ENCODE data around the gene USB1. TPM values are rescaled to one million over a fixed set of nuclear protein-coding genes. Genes with fewer than 3 reads are reported as not detected.
A peak's percentile ranks its signal among the peaks of the same experiment; 100 is the strongest.

USB1 gene
- polyA plus RNA-seq, 1 experiment, result 86.2 TPM

GRCh38 chr16:57994361-57994760 is 6.8 kb upstream of the USB1 start:
- POLR2A ChIA-PET, result no interaction called here
- no peaks in the 10 kb centered on the region for H3K27me3 ChIP-seq (ENCODE audit: control insufficient read depth, insufficient read depth, low read length)
- TF ChIP-seq, protein P1, sequence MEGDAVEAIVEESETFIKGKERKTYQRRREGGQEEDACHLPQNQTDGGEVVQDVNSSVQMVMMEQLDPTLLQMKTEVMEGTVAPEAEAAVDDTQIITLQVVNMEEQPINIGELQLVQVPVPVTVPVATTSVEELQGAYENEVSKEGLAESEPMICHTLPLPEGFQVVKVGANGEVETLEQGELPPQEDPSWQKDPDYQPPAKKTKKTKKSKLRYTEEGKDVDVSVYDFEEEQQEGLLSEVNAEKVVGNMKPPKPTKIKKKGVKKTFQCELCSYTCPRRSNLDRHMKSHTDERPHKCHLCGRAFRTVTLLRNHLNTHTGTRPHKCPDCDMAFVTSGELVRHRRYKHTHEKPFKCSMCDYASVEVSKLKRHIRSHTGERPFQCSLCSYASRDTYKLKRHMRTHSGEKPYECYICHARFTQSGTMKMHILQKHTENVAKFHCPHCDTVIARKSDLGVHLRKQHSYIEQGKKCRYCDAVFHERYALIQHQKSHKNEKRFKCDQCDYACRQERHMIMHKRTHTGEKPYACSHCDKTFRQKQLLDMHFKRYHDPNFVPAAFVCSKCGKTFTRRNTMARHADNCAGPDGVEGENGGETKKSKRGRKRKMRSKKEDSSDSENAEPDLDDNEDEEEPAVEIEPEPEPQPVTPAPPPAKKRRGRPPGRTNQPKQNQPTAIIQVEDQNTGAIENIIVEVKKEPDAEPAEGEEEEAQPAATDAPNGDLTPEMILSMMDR (IDR thresholded peaks at IDR 0.05; ENCODE audit: insufficient read depth, low read depth, low read length), result no peak
- peaks cover 32% of the 10 kb centered on the region for H3K36me3 ChIP-seq (ENCODE audit: control insufficient read depth, insufficient read depth, low read length)
- CTCF ChIA-PET, result interaction anchor here (1.1 to 1.8 kb wide), 2 partner anchors 88 to 134 kb away, joined by 3 to 5 read pairs; no protein-coding TSS in a partner anchor
- no peak for DNase-seq (ENCODE audit: low read depth)
- H3K4me3 ChIP-seq (ENCODE audit: low read depth, low read length), result no peak overlapping the region

GRCh38 chr16:57994778-57995177 is 6.4 kb upstream of the USB1 start:
- no peak for DNase-seq (ENCODE audit: low read depth)
- TF ChIP-seq, protein P1 (IDR thresholded peaks at IDR 0.05; ENCODE audit: insufficient read depth, low read depth, low read length), result peak; percentile 50
- POLR2A ChIA-PET, result no interaction called here
- peaks cover 32% of the 10 kb centered on the region for H3K36me3 ChIP-seq (ENCODE audit: control insufficient read depth, insufficient read depth, low read length)
- H3K27me3 ChIP-seq (ENCODE audit: control insufficient read depth, insufficient read depth, low read length), result no peaks in the 10 kb centered on the region
- H3K4me3 ChIP-seq (ENCODE audit: low read depth, low read length), result no peak overlapping the region
- CTCF ChIA-PET, result no interaction called here

- Histone ChIP-seq H3K27me3 (ENCODE audit: control insufficient read depth, insufficient read depth, low read length) (no peaks in the 10 kb centered on the region), H3K36me3 (ENCODE audit: control insufficient read depth, insufficient read depth, low read length) (peaks cover 32% of the 10 kb centered on the region), H3K4me3 (ENCODE audit: low read depth, low read length) (no peak overlapping the region)
- no peak for DNase-seq (ENCODE audit: low read depth)
- TF ChIP-seq, protein P1 (IDR thresholded peaks at IDR 0.05; ENCODE audit: insufficient read depth, low read depth, low read length), result no peak
- CTCF ChIA-PET, result interaction anchor here (0.6 kb wide), 1 partner anchor 12 kb away, joined by 3 read pairs; no protein-coding TSS in a partner anchor
- POLR2A ChIA-PET, result no interaction called here
These were observed 5.3 kb upstream of the USB1 start for GRCh38 chr16:57995721-57996405.

DNA sequence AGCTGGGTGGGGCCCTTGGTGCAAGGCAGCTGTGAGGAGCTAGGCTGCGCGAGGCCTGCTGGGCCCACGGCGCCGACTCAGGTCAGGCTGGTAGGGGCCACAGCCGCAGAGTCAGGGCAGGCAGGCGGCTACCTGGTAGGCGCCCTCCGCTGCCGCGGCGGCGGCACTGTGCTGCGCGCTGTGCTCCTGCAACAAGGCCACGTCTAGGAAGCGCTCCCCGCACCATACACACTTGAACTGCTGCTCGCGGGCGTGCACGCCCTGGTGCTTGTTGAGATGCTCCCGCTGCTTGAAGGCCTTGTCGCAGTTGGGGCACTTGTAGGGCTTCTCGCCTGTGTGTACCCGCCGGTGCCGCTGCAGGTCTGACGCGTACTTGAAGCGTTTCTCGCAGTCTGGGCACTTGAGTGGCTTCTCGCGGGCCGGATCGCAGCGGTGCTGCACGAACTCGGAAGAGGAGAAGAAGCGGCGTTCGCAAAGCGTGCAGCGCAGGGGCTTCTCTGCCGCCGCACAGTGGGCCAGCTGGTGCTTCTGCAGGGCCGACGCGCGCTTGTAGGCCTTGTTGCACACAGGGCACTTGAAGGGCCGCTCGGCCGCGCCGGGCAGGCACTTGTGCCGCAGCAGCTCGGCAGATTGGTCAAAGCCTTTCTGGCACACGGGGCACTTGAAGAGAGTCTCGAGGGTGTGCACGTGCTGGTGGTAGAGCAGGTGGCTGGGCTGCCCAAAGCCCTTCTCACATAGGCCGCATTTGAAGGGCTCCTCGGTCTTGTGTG is 4.6 kb upstream of the USB1 start:
- TF ChIP-seq, protein P1 (IDR thresholded peaks at IDR 0.05; ENCODE audit: insufficient read depth, low read depth, low read length), result no peak
- Histone ChIP-seq H3K36me3 (ENCODE audit: control insufficient read depth, insufficient read depth, low read length) (peaks cover 32% of the 10 kb centered on the region), H3K4me3 (ENCODE audit: low read depth, low read length) (no peak overlapping the region), H3K27me3 (ENCODE audit: control insufficient read depth, insufficient read depth, low read length) (no peaks in the 10 kb centered on the region)
- no peak for DNase-seq (ENCODE audit: low read depth)
- POLR2A ChIA-PET, result no interaction called here
- CTCF ChIA-PET, result interaction anchor here (0.6 to 6.5 kb wide), 2 partner anchors 13 to 91 kb away, joined by 3 to 63 read pairs; no protein-coding TSS in a partner anchor

DNA sequence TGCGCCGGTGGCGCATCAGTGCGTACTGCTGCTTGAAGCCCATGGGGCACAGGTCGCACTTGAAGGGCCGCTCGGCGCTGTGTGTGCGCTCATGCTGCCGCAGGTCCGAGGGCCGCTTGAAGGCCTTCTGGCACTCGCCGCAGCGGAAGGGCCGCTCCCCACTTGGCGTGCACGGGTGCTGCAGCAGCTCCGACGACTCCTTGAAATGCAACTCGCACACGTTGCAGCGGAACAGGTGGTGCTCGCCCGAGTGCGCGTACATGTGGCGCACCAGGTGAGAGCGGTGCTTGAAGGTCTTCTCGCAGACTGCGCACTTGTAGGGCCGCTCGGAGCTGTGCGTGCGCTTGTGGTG is 4.1 kb upstream of the USB1 start:
- H3K27me3 ChIP-seq (ENCODE audit: control insufficient read depth, insufficient read depth, low read length), result no peaks in the 10 kb centered on the region
- peaks cover 32% of the 10 kb centered on the region for H3K36me3 ChIP-seq (ENCODE audit: control insufficient read depth, insufficient read depth, low read length)
- H3K4me3 ChIP-seq (ENCODE audit: low read depth, low read length), result no peak overlapping the region
- TF ChIP-seq, protein P1 (IDR thresholded peaks at IDR 0.05; ENCODE audit: insufficient read depth, low read depth, low read length), result no peak
- no peak for DNase-seq (ENCODE audit: low read depth)
- ChIA-PET POLR2A (no interaction called here), CTCF (interaction anchor here (1.3 to 6.5 kb wide), 2 partner anchors 60 to 91 kb away, joined by 3 to 63 read pairs; no protein-coding TSS in a partner anchor)

All from BJ (cell line).